COLO829 (cell line): ENCODE data around the gene DDX17.

Experiments
- DNase-seq: peaks from one replicate; pipeline ENCODE4 v3.0.0; 2012; ENCODE audit warnings: low spot score

Gene DDX17

GRCh38 chr22:38448945-38449745 is 57.0 kb downstream of the DDX17 start:
- no peak for DNase-seq

DNA sequence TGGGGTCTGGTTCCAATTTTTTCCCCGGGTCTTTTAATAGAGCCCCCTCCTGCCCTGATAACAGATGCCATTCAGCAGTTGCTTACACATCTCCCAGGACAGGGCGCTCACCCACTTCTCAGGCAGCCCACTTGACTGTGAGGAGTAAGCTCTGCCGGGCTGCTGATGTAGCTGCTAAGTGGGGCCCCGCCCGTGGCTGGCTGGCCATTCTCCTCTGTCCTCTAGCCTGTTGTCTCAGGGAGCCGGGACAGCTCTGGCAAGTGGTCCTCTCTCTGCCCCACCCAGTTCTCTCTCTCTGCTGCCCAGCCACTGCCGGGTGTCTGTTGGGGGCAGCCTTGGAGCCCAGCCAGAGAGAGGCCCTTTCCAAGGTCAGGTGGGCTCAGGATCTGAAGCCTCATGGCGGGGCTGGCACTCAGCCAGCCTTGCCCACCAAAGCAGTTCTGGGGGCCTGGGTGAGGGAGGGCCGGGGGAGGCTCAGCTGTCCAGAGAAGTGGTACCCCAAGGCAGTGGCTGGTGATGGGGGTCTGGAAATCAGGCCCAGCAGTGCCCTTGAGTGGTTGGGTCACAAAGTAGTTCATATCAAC is 60.0 kb downstream of the DDX17 start:
- DNase-seq: no peak

GRCh38 chr22:38444783-38445182 is 61.3 kb downstream of the DDX17 start:
- no peak for DNase-seq

GRCh38 chr22:38443628-38444521 is 62.2 kb downstream of the DDX17 start:
- DNase-seq: no peak

DNA sequence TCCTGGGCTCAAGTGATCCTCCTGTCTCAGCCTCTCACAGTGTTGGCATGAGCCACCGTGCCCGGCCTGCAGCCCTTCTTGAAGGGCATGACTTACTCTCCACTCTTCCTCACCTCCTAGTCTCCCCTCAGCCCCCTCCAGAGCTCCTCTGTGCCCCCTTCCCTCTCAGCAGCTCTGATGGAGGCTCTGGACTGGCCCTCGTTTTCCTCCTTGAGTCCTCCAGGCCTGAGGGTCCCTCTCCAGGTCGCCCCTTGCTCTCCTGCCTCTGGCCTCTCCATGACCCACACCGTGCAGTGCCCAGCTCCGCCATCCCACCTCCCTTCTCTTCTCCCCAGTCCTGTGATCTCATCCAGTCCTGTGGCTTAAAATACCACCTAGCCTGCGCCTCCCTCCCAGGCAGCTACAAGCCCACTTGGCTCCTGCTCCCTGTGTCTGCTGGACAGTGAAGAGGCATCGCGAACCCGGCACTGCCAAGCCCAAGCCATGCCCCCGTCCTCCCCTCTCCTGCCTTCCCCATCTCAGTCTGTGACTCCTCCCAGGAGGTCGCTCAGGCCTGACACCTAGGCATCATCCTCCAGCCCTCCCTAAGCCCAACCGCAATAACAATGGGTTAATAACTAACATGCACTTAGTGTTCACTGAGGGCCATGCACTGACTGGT is 63.0 kb downstream of the DDX17 start:
- DNase-seq: no peak

- no peak for DNase-seq
These were observed 64.4 kb downstream of the DDX17 start for GRCh38 chr22:38441620-38442287.

GRCh38 chr22:38440747-38441350 is 65.3 kb downstream of the DDX17 start:
- DNase-seq: no peak

DNA sequence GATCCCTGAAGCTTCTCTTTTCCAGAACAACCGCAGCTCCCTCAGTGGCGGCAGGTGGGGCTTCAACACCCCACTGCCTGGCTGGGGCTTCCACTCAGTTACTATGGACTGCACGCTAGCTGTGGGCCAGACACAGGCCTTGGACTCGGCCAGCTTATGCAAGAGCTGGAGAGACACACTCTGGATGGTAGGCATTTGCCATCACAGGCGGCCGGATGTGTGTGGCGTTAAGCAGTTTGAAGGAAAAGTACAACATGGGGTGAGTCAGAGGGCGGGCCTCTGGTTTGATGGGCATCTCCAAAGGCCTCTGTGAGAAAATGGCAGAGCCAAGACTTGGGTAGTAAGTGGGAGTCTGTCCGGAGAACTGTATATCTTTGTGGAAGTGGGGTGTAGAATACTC is 68.7 kb downstream of the DDX17 start:
- DNase-seq: no peak

- no peak for DNase-seq
These were observed 69.3 kb downstream of the DDX17 start for GRCh38 chr22:38436629-38437395.

DNA sequence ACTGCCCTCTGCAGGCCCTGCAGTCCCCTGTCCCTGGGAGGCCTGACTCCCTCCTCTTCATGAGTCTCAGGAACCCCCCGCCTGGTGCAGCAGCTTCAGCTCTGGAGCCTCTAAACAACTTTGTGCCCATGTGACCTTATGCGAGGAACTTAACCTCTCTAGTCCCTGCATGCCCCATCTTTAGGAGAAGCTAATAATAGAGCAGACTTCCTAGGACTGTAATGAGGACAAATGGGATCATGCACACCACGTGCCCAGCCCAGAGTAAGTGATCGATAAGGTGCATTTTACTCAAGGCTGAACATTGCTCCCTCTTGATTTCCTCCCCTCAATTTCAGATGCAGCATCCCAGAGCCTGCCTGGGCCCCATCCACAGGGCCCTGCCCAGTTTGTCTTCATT is 70.1 kb downstream of the DDX17 start:
- no peak for DNase-seq

GRCh38 chr22:38435010-38435409 is 71.1 kb downstream of the DDX17 start:
- no peak for DNase-seq

DNA sequence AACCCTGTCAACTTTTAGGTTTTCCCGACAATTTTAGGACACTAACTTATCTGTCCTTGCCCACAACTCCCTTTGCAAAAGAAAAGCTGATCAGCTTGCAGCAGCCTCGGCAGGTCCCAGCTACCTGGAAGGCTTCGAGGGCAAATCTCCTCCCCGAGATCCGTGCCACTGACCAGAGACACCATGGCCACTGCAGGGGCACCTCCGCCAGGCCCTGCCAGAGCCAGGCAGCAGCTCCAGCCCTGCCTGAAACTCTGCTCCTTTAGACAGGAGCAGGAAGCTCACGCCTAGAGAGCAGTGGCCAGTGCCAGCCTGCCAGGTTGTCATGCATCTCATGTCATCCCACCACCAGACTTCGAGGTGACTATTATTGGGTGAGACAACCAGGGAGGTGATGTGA is 72.2 kb downstream of the DDX17 start:
- no peak for DNase-seq
